Stimulated activated naive CD8-positive, alpha-beta T cell treated with anti-CD3 and anti-CD28 coated beads, Interleukin-15, Interleukin-2, amounts not matched to agents 100 U/mL and 50 U/mL, for 24 hours (primary cell): ENCODE measurements around the gene PRKAG2.

ENCODE experiments used
- ATAC-seq: fragments of 150-1000 bp; cut with Tn5 transposase; one replicate; pipeline ENCODE4 v1.10.0; 2021
- DNase-seq: peaks from one replicate; pipeline ENCODE4 v3.0.0; 2021

The PRKAG2 gene

DNA sequence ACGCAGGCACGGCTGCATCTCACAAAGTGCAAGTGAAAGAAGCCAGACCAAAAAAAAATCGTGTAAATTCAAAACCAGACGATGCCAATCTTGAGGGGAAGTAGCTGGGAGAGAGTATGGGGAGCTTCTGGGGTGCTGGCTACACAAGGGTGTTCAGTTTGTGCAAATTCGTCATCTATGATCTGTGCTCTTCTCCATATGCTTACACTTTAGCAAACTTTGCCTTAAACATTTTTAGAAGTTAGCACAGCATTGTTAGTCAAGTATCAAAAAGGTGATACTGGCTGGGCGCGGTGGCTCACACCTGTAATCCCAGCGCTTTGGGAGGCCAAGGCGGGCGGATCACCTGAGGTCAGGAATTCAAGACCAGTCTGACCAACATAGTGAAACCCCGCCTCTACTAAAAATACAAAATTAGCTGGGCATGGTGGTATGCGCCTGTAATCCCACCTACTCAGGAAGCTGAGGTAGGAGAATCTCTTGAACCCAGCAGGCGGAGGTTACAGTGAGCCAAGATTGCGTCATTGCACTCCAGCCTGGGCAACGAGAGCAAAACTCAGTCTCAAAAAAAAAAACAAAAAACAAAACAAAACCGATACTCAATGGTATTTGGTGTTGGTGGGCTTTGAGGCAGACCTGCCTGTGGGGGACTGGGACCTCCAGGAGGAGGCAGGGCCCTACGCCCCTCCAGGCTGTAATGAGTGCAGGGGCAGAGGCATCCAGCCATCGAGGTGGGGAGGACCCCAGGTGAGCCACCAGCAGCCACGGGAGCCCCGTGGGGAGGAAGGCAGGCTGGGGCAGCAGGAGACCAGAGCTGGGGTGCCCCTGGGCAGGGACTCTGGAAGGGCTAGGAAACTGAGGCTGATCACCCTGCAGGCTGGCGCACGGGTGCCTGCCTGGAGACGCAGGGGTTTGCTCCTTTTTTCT lies 150.0 kb downstream of the PRKAG2 start:
- no peak for ATAC-seq
- DNase-seq = no peak

GRCh38 chr7:151725844-151726651 lies 150.9 kb downstream of the PRKAG2 start:
- DNase-seq (no peak), ATAC-seq (no peak)

DNA sequence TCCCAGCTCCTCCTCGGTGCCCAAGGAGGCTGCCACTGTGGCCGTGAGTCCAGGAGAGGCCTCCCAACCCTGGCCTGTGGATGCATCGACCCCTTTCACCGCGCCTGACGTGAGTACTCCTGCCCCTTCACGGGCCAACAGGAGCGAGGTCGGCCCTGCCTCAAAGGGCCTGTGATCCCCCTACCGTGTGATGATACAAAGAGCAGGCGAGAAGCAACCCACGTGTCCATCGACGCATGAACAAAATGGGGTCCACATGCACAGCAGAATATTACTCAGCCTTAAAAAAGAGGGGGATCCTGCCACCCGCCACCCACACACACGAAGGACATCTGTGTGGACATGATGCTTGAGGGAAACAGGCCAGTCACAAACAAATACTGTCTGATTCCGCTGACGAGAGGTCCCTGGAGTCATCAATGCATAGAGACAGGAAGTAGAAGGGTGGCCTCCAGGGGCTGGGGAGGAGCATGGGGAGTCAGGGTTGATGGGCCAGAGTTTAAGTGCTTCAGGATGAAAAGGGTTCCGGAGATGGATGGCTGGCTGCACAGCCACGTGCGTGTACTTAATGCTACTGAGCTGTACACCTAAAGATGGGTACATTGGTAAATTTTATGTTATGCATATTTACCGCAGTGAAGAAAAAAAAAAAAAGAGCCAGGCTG lies 151.9 kb downstream of the PRKAG2 start:
- DNase-seq (no peak), ATAC-seq (no peak)

DNA sequence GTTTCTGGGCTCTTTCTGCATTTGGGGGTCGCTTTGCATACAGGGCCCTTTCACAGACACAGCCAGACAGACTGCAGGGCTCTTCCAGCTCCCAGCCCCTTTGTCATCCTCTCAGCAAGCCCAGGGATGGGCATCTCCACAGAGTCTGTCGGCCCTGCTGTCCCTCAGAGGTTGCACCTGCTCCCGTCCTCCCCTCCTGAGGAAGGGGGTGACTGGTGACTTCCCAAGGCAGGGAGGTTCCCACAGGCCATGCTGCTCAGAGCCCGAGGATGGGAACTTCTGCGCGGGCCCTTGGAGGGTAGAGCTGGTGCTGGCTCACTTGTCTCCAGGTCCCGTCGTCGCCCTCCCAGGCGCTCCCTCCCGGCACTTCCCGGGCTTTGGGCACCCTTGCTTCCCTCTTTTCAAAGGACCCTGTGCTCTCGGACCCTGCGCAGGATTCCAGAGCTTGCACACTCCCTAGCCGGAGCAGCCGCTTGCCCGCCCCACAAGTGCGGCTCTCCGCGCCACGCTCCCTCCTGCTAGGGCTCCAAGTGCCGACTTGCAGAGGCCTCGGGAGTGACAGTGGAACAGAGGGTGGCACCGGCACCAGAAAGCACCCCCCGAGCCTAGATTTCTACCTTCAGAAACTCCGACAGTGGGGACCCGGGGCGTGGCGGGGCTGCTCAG lies 152.5 kb downstream of the PRKAG2 start:
- ATAC-seq = no peak
- no peak for DNase-seq

DNA sequence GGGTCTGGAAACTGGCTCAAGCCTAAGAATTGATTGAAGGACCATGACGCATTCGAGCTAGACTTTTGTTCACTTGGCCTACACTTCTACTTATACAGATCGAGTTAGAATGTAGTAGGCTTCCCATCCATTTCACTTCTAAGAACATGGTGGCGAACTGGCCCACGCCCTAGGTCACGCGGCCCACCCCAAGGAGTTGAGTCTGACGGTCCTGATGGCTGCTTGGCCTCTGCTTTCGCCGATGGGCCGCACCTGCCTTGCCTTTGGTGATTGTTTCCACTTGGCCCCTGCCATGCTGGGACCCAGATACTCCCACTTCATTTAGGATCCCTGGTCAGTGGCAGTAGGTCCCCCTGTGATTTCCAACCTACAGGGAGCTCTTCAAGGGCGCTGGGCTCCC lies 153.6 kb downstream of the PRKAG2 start:
- no peak for DNase-seq
- ATAC-seq = no peak

GRCh38 chr7:151722533-151722932 lies 154.4 kb downstream of the PRKAG2 start:
- no peak for ATAC-seq
- DNase-seq = no peak

- DNase-seq = no peak
- no peak for ATAC-seq
Measured at GRCh38 chr7:151721694-151722093, 155.2 kb downstream of the PRKAG2 start.

GRCh38 chr7:151721236-151721635 lies 155.7 kb downstream of the PRKAG2 start:
- DNase-seq (no peak), ATAC-seq (no peak)

GRCh38 chr7:151720280-151720679 lies 156.6 kb downstream of the PRKAG2 start:
- ATAC-seq = no peak
- DNase-seq = no peak

DNA sequence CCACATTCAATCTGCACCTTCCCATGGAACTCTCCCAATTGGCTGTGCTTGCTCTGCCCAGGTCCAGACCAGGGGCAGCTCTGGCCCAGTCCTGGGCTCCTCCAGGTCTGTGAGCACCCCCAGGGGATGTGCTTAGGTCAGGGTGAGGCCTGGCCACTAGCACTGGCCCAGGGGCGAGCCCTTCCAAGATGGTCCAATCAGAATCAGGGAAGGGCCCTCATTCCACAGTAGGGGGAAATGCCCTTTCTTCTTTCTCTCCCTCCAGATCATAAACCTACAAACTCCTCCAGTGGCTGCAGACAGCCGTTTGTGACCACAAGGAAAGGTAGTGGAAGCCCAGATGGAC lies 157.0 kb downstream of the PRKAG2 start:
- no peak for ATAC-seq

GRCh38 chr7:151719031-151719896 lies 157.7 kb downstream of the PRKAG2 start:
- ATAC-seq (no peak), DNase-seq (no peak)

More for the DNA sequence above, 157.0 kb downstream of the PRKAG2 start:
- no peak for DNase-seq

DNA sequence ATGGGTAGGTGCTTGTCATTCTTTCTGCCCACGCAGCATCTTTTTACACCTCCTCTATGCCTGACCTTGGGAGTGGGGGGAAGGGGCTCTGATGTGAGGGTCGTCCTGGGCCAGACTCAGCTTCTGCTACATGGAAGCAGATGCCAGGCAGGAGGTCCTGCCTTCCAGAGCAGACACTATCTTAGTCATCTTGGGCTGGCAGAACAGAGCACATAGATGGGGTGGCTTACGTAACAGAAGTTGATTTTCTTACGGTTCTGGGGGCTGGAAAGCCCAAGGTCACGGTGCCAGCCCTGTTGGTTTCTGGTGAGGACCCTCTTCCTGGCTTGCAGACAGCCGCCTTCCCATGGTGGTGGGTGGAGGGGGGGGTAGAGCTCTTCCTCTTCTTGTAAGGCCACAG lies 159.0 kb downstream of the PRKAG2 start:
- no peak for ATAC-seq
- no peak for DNase-seq

GRCh38 chr7:151717415-151717814 lies 159.5 kb downstream of the PRKAG2 start:
- DNase-seq = no peak
- no peak for ATAC-seq

- DNase-seq (no peak), ATAC-seq (no peak)
Measured at GRCh38 chr7:151716323-151716722, 160.6 kb downstream of the PRKAG2 start.

DNA sequence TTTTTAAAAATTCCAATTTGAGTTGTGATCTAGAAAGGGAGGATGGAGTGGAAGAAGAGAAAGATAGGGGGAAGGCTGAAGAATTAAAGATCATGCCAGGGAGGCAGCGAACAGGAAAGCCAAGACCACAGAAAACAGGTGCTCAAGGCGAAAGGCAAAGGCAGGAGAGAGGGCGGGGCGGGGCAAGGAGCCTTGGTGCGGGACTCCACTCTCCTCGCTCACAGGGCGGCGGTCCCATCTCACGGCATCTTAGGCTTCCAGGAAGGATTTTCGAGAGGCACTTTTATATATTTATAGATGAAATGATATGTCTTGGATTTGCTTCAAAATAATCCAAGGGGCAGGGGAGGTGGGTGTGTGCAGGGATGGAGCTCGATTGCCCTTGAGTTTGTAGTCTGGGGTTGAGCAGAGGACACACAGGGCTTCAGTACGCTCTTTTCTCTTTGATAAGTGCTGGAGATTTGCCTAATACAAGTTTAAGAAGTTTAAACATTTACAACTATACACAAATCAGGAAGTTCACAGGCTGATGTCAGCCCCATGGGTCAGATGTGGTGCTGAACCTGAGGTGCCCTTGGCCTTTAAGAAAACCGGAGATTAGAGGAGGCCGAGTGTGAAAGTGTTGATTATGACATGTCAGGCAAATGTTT lies 161.1 kb downstream of the PRKAG2 start:
- no peak for DNase-seq
- ATAC-seq = no peak

DNA sequence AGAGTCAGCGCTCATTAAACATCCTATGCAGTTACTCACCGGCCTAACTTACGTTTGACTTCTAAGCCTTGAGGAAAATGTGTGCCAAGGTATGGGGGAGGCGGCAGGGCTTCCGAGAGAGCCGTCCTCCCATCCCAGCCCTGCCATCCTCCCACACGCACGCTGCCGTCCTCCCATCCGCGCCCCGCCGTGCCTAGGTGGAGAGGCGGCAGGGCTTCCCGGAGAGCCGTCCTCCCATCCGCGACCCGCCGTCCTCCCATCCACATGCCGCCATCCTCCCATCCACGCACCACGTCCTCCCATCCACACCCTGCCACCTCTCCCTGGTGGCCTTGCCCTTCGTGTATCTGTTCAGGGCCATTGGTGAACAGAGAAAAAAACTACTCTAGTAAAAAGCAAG lies 162.7 kb downstream of the PRKAG2 start:
- ATAC-seq = no peak
- DNase-seq = no peak

GRCh38 chr7:151712810-151713125 lies 164.1 kb downstream of the PRKAG2 start:
- ATAC-seq = no peak
- DNase-seq = no peak

DNA sequence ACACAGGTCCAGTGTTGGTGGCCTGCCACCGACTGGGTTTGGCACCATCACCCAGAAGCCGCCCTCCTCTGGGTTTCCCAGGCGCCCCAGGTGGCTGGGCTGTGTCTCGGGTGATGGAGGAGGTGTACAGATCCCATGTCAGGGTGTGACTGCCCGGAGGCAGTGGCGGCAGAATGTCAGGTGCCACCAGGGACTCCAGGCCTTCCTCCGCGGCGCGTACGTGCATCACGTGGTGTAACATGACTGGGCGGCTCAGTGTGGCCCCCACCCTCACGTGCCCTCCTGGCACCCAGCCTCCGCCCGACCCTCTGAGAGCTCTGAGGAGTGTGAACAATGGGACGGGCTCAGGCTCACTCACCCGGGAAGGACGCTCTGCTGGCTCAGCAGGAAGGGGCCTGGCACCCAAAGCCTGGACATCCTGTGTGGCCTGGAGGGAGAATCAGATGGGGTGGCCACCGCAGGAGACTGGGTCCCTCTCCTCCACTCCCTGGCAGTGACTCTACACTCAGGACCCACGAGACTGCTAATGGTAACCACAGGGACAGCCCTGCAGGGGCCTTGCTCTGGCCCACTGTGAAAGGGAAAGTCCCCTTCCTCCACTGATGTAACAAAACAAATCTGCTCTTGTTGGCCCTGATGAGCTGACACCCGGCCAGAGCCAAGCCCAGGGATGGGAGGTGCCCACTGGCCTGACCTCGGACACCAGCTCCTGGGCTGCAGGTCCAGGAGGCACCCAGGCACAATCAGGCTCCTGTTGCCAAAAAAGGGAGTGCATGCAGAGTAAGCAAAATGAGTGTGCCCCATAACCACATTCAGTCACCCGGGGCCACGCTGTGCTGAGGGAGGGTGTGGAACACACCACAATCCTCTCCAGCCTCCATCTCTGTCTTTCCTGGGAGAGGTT lies 164.8 kb downstream of the PRKAG2 start:
- ATAC-seq = peak; percentile 44
- no peak for DNase-seq

DNA sequence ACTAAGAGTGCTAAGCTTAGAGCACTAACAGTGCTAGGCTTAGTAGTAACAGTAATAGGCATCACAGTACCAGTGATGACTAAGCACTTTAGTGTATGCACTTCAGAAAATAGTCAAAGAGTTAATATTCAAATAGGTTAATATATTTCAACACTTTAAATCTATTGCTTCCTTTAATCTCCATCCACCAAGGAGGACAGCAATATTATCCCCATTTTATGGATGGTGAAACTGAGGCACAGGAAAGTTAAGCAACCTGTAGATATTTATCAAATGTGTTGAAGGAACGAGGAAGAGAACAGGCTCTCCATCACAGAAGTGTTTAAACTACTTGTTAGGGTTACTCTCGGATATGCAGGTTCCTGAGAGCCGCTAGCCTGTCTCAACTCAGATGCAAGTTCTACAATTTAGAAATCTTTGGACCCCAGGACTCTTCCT lies 165.5 kb downstream of the PRKAG2 start:
- ATAC-seq (no peak), DNase-seq (no peak)
